GM13977 (cell line): ENCODE data around the gene CACHD1.

Experiments
- DNase-seq: peaks from one replicate; pipeline ENCODE4 v3.0.0; 2012; ENCODE audit warnings: low spot score
- CTCF ChIP-seq: IDR thresholded peaks from 2 replicates; pipeline ENCODE4 v1.5.1; 2012; ENCODE audit warnings: mild to moderate bottlenecking, control low read depth; ENCODE audit not compliant: insufficient read depth; ENCODE audit errors: extremely low read depth, missing control alignments
- in situ Hi-C: fragments of 300-500 bp; cut with MboI; formaldehyde crosslinking; loops from one replicate; pipeline ENCODE4 v1.12.0; 2022; ENCODE audit warnings: low sequenced_read_pairs, low pct_unique_long_range_greater_than_20kb, mixed read lengths, inconsistent platforms; ENCODE audit not compliant: unreplicated experiment

CACHD1 gene

GRCh38 chr1:64530969-64531692 is 61.2 kb downstream of the CACHD1 start:
- in situ Hi-C loops = no loop called here
- DNase-seq = no peak

GRCh38 chr1:64532646-64533045 is 62.7 kb downstream of the CACHD1 start:
- no peak for DNase-seq
- in situ Hi-C loops = no loop called here
- TF ChIP-seq CTCF = no peak

More at GRCh38 chr1:64530969-64531692, 61.2 kb downstream of the CACHD1 start:
- TF ChIP-seq CTCF = no peak

- DNase-seq = no peak
- no peak for TF ChIP-seq CTCF
- in situ Hi-C loops = no loop called here
These were observed 66.3 kb downstream of the CACHD1 start for GRCh38 chr1:64535938-64536835.

GRCh38 chr1:64536836-64537490 is 67.0 kb downstream of the CACHD1 start:
- in situ Hi-C loops = no loop called here
- no peak for TF ChIP-seq CTCF
- DNase-seq = no peak

GRCh38 chr1:64537942-64538341 is 68.0 kb downstream of the CACHD1 start:
- DNase-seq = no peak
- in situ Hi-C loops = no loop called here
- TF ChIP-seq CTCF = no peak

- no peak for TF ChIP-seq CTCF
- in situ Hi-C loops = no loop called here
- no peak for DNase-seq
These were observed 68.5 kb downstream of the CACHD1 start for GRCh38 chr1:64538389-64538788.
